Raji (cell line): Measurements from ENCODE around the gene DEFB119.

ENCODE experiments used
- POLR2A ChIP-seq: IDR thresholded peaks from 2 replicates; pipeline ENCODE4 v1.6.1; 2011; ENCODE audit warnings: low read depth, low read length, control low read depth; ENCODE audit not compliant: insufficient read depth

Gene DEFB119, protein sequence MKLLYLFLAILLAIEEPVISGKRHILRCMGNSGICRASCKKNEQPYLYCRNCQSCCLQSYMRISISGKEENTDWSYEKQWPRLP

DNA sequence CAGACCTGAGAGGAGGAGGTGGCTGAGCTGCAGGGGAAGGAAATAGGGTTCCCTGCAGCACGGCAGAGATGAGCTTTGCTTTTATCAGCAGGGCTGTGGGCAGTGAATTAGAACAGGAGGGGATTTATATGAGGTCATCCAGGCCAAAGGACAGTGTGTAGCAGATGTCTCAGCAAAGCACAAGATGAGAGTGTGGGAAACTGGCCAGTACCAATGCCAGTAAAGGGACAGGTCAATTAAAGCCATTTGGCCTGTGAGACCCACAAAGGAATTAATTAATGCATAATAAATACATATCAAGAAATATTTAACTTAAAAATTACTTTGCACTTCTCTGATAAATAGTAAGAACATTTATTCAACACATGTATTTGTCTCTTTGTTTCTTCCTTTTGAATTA, at the start of gene DEFB119:
Gene DEFB119 (minus strand): TSS at position 101 of the 400 bp plus-strand sequence. CDS start 107 bp downstream, outside the sequence.
- no peak for TF ChIP-seq POLR2A

DNA sequence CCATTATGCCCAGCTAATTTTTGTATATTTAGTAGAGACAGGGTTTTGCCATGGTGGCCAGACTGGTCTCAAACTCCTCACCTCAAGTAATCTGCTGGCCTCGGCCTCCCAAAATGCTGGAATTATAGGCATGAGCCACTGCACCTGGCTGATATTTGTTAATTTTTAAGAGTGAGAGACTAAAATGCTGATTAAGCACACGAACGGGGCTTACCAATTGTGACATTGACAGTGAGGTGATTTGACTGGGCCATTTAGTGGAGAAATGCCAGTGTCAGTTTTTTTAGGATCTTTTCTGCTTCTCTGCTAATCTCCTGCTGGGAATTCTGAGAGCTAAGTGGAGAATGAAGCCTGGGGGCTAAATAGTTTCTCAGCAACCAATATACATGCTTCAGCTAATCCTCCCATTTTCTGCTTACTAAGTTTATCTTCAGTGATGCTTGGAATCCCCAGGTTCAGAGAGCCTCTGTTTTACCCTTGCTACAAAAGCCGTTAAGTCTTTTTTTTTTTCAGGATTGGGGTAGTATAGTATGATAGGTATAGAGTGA, 40.3 kb upstream of the DEFB119 start:
- TF ChIP-seq POLR2A, result no peak

DNA sequence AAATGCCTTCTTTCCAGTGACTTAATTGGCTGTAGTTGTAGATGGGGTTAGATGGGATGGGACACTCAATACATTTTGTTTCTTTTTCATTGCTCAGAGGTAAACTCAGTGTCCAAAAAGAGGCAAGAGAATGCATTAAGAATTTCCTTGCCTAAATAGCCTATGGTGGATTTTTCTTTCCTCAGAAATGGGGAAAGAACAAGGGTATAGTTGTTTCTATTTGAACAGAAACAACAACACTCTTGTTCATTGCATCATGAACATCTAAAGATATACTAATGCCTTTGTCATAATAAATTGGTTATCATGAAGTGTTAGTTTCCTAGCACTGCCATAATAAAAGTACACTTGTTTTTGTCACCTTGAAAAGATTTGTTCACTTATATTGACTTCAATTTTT, 35.4 kb upstream of the DEFB119 start:
- no peak for TF ChIP-seq POLR2A

DNA sequence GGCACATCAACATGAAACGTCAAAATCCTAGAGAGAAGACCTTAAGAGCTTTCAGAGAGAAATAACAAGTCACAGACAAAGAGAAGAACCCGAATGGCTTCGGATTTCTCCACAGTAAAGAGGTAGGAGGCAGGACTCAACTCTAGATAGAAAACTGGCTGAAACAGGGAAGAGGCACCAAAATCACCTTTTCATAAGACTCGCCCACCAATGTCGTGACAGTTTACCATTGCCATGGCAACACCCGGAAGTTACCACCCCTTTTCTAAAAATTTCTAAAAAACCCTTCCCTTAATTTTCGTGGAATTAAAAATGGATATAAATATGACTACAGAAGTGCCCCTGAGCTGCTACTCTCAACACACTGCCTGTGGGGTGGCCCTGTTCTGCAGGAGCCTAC, 27.9 kb upstream of the DEFB119 start:
- TF ChIP-seq POLR2A, result no peak

DNA sequence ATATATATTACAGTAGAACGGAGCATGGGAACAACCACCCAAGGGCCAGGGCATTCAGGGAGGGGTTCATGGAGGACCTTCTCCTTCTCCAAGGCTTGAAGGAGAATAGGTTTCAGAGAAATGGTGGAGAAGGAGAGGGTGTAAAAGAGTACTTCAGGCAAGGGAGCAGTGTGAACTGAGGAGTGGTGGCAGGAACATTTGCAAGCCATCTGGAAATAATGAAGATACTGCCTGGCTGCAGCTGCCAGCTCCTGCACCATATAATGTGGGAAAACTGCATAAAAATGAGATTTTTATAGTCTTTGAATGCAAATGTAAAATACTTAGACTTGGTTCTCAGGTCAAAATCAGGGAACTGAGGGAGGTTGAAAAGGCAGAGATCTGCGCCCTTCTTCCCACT, 25.3 kb upstream of the DEFB119 start:
- no peak for TF ChIP-seq POLR2A

DNA sequence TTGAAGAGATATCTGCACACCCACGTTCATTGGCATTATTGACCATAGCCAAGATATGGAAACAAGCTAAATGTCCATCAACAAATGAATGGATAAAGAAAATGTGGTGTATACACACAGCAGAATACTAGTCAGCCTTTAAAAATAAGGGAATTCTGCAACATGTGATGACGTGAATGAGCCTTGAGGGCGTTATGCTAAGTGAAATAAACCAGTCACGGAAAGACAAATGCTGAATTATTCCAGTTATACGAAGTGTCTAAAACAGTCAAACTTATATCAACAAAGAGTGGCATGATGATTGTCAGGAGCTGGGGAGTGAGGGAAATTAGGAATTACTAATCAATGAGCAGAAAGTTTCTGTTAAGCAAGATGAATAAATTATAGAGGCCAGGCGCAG, 24.0 kb upstream of the DEFB119 start:
- no peak for TF ChIP-seq POLR2A

DNA sequence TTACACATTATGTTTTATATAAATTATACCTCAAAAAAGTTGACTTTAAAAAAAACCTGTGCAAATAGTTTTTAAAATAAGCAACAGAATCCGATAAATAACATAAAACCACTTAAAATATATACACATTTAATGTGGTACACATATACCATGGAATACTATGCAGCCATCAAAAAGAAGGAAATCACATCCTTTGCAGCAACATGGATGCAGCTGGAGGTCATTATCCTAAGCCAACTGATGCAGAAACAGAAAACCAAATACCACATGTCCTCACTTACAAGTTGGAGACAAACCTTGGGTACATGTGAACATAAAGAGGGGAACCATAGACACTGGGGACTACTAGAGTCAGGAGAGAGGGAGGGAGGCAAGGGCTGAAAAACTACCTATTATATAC, 19.6 kb upstream of the DEFB119 start:
- TF ChIP-seq POLR2A, result no peak

DNA sequence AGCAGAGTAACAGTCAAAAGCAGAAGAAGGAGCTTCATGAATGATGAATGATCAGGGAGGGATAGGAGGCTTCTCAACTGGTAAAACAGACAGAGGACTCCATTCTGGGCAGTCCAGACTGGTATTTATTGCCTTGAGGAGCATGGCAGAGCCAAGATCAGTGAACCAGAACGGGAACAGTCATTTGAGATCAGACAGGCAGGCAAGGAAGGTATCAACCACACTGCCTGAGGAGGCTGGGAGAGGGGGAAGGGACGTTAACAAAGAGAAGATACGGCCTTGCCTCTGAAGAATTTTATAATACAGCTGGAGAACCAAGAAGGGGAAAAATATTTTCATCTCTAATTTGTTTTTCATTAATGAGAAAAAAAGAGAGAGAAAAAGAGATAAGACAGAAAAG, 15.7 kb upstream of the DEFB119 start, which contains the start of gene DEFB121:
Gene DEFB121 (minus strand): TSS at position 101 of the 400 bp plus-strand sequence. CDS start 63 bp downstream, at position 38.
- TF ChIP-seq POLR2A, result no peak

DNA sequence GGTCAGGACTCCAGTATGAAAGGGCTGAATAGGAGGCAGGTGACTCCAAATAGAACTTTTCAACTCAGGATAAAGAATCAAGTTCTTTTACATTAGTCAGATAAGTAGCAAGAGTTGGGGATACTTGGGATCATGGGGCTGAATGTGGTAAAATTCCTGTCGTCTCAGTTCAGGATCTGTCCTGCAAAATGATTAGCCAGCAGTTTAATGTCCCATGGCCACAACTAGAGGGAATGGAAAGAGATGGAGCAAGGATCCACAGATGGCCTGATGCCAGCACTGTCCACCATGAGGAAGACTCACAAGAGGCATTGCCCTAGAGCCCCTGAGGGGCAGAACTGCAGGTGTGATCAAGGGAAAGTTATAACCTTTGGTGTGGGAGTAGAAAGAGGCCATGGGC, 13.5 kb upstream of the DEFB119 start:
- no peak for TF ChIP-seq POLR2A

DNA sequence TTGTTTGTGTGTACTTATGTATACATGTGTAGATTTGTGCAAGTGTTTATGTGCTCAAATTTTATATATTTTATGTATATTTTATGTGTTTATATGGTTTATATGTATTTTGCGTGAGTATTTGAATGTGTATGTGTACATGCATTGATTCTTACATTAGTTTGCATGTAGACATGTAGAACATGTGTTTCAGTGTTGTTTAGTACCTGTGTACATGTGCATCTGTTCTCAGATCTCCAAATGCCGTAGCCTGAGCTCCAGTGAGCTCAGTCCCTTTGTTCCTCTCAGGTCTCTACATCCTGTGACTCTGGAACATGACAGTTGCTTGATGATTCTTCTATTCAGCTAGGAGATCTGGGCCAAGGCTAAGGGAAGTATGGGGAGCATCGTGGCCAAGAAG, 4.5 kb upstream of the DEFB119 start:
- no peak for TF ChIP-seq POLR2A

DNA sequence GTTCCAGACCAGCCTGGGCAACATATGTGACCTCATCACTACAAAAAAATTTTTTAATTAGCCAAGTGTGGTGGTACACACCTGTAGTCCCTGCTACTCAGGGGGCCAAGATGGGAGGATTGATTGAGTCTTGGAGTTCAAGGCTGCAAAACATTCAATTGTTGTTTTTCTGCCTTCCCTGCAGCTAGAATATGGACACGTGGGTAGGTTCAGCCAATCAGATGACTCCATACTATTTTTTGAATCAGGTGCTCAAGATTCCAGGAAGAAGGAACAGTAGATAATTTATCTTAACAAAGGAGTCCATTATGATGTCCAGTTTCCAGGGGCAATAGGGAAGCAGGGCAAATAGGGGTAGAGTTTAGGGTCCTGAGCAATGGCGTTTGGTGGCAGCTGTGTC, 2.4 kb upstream of the DEFB119 start:
- TF ChIP-seq POLR2A, result no peak

DNA sequence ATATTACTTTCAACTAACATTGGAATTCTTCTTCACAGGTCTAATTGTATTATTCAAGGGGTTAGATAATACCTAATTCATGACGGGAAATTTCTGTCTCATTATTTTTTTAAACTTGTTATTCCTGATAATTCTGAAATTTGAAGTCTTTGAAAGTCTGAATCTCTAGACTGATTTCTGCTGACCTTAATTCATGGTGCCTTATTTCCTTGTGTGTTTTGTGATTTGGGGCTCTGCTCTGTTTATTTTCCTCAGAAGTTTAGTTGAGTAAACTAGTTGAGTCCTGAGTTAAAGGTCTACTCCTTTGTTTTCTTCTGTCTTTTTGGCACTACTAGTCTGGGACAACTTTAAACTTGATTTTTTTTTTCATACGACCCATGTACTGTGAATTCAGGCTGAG, 16.0 kb downstream of the DEFB119 start:
- no peak for TF ChIP-seq POLR2A

DNA sequence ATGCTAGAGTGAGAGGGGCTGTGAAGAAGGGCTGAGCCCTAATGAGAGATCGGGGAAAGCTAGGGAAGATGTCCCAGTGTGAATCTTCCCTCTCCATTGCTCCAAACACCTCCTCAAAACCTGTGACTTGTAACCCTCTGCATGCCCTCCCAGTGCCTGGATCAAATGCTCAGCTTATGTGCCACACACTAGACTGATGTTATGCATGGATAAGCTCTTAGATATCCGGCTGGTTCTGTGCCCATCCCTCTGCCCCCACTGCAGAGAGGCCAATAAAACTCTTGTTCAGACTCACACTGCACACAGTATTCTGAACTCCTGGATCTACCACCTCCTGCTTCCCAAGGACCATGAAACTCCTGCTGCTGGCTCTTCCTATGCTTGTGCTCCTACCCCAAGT, 22.1 kb downstream of the DEFB119 start, which contains the start of gene DEFB118:
Gene DEFB118 (plus strand): TSS at position 301 of the 400 bp plus-strand sequence. CDS start 50 bp downstream, at position 351.
- no peak for TF ChIP-seq POLR2A

DNA sequence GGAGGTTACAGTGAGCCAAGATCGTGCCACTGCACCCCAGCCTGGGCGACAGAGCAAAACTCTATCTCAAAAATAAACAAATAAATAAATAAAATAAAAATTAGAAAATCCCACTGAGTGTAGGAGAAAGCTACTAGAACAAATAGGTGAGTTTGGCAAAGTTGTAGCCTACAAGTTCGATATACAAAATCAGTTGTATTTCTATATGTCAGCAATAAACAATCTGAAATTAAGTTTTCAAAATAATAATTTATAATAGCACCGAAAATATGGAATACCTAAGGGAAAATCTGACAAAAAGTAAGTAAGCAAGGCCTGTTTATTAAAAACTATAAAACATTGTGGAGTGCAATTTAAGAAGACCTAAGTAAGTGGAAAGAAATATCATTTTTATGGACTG, 27.1 kb downstream of the DEFB119 start:
- TF ChIP-seq POLR2A, result no peak

DNA sequence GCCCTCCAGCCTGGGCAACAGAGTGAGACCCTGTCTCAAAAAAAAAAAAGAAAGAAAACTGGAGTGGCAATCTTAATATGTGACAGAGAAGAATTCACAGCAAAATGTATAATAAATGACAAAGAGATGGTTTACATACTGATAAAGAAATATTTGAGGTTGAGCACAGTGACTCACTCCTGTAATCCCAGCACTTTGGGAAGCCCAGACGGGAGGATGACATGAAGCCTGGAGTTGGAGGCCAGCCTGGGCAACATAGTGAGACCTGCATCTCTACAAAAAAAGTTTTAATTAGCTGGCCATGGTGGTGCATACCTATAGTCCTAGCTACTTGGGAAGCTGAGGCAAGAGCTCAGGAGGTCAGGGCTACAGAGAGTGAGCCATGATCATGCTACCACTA, 34.4 kb downstream of the DEFB119 start:
- no peak for TF ChIP-seq POLR2A

DNA sequence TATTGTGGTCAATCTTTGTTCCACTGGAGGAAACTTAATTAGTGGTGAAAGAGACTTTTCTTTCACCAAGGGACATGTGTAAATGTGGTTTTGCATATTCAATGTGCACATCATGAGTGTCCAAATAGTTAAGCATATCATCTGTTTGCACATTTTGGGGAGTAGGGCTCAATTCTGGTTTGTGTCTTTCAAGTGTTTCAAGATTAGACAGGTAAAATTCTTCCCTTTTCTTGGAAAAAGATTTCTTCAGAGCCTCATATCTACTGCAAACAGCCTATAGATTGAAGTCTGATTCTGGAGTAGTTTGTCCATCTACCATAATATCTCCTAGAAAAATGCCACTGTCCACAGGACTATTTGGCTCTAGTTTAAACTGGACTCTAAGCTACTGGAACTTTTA, 48.9 kb downstream of the DEFB119 start:
- no peak for TF ChIP-seq POLR2A

DNA sequence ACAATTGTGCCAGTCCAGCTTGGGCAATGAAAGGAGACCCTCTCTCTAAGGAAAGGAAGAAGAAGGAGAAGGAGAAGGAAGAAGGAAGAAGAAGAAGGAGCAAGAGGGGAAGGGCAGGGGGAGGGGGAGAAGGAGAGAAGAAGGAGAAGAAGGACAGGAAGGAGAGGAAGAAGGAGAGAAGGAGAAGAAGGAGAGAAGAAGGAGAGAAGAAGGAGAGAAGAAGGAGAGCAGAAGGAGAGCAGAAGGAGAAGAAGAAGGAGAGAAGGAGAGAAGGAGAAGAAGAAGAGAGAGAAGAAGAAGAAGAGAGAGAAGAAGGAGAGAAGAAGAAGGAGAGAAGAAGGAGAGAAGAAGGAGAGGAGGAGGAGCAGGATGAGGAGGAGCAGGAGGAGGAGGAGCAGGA, 59.5 kb downstream of the DEFB119 start:
- no peak for TF ChIP-seq POLR2A
